K562 (cell line): ENCODE results near the gene NASP. TPM values are rescaled to one million over a fixed set of nuclear protein-coding genes. Genes with fewer than 3 reads are reported as not detected.

Source experiments
- ATAC-seq: fragments of 200-7000 bp; cut with Tn5 transposase; 3 replicates; pipeline ENCODE4 v1.9.1; 2020; ENCODE audit warnings: moderate library complexity
- BruUV-seq: library from RNA; stranded (reverse); fragments of 400-500 nt; replicated peaks from 2 replicates; lab custom pipeline; 2021; lab: Mats Ljungman, UMichigan
- CTCF ChIA-PET: fragments of 300-600 bp; formaldehyde crosslinking; extraction: SDS; loops from one replicate; lab custom pipeline; 2021; ENCODE audit warnings: low intra/inter-chr PET ratio; lab: Yijun Ruan, JAX
- POLR2A ChIA-PET: fragments of 300-600, 350-650 bp; sonication (Branson Sonifier 250); formaldehyde crosslinking; extraction: SDS; loops from one replicate; lab custom pipeline; 2021; ENCODE audit warnings: antibody characterized with exemption, inconsistent platforms; lab: Yijun Ruan, JAX
- DNase-seq, 4 experiments: peaks; one replicate each; pipeline versions ENCODE4 v3.0.0 to v3.0.0-alpha.2; 2011 to 2018; ENCODE audit warnings: low spot score in 3 of 4, mixed read lengths in 3 of 4; ENCODE audit errors: extremely low read depth in 1 of 4
- FAIRE-seq: peaks from 2 replicates; lab custom pipeline; 2011; peaks lifted over from hg19 to GRCh38; lab: Jason Lieb, UNC
- H2AFZ ChIP-seq: 2 replicates; pipeline ENCODE4 v1.6.0; 2011; ENCODE audit warnings: low read depth, low read length, control low read depth, inconsistent platforms
- H3K27ac ChIP-seq: fragments of 200-600 bp; 3 replicates; pipeline ENCODE4 v1.8.0; 2011; ENCODE audit warnings: low read depth, mild to moderate bottlenecking, control low read depth, inconsistent platforms, low read length, moderate library complexity, mixed read lengths; ENCODE audit errors: extremely low read depth
- H3K27me3 ChIP-seq, 2 experiments: fragments of 300-600 bp in 1 of 2; 2 replicates in 1 of 2; 3 replicates in 1 of 2; pipeline versions ENCODE4 v1.6.0 to v1.8.0; 2011; ENCODE audit warnings: inconsistent platforms in 2 of 2, low read length in 2 of 2, mild to moderate bottlenecking in 1 of 2, mixed read lengths in 1 of 2, moderate library complexity in 1 of 2; ENCODE audit not compliant: control insufficient read depth in 2 of 2, insufficient read depth in 2 of 2
- H3K36me3 ChIP-seq: fragments of 300-600 bp; 3 replicates; pipeline ENCODE4 v1.8.0; 2011; ENCODE audit warnings: mild to moderate bottlenecking, low read length, inconsistent platforms; ENCODE audit not compliant: control insufficient read depth, insufficient read depth
- H3K4me1 ChIP-seq, 2 experiments: fragments of 200-600 bp in 1 of 2; replicated peaks in 1 of 2; 2 replicates in 1 of 2; 3 replicates in 1 of 2; pipeline versions ENCODE4 v1.5.1 to v1.8.0; 2011; ENCODE audit warnings: inconsistent platforms in 2 of 2, low read length in 2 of 2, mild to moderate bottlenecking in 1 of 2, mixed read lengths in 1 of 2, moderate library complexity in 1 of 2; ENCODE audit not compliant: control insufficient read depth in 2 of 2, insufficient read depth in 2 of 2
- H3K4me2 ChIP-seq: 2 replicates; pipeline ENCODE4 v1.6.1; 2011; ENCODE audit warnings: low read length, control low read depth, inconsistent platforms, mixed read lengths; ENCODE audit not compliant: insufficient read depth
- H3K4me3 ChIP-seq: fragments of 200-600 bp; sonication (generic), shearing (Covaris generic); 2 replicates; pipeline ENCODE4 v1.5.1; 2016; ENCODE audit warnings: control low read depth, inconsistent platforms
- H3K79me2 ChIP-seq: fragments of 200-600 bp; 3 replicates; pipeline ENCODE4 v1.8.0; 2011; ENCODE audit warnings: low read length, inconsistent platforms; ENCODE audit not compliant: control insufficient read depth, insufficient read depth
- H3K9ac ChIP-seq, 2 experiments: 2 replicates each; pipeline versions ENCODE4 v1.6.0 to v1.6.1; 2011; ENCODE audit warnings: low read depth in 2 of 2, low read length in 2 of 2, control low read depth in 1 of 2, inconsistent platforms in 1 of 2, mild to moderate bottlenecking in 1 of 2, mixed read lengths in 1 of 2; ENCODE audit not compliant: insufficient read depth in 1 of 2
- H3K9me1 ChIP-seq: one replicate; pipeline ENCODE4 v1.6.0; 2011; ENCODE audit warnings: inconsistent platforms, mild to moderate bottlenecking, low read length, moderate library complexity; ENCODE audit not compliant: control insufficient read depth, insufficient read depth
- H3K9me3 ChIP-seq: replicated peaks from 2 replicates; pipeline ENCODE4 v1.5.1; 2011; ENCODE audit warnings: low read depth, low read length, inconsistent platforms; ENCODE audit not compliant: control insufficient read depth, insufficient read depth
- H4K20me1 ChIP-seq: replicated peaks from 2 replicates; pipeline ENCODE4 v1.6.1; 2011; ENCODE audit warnings: low read length, inconsistent platforms, mixed read lengths; ENCODE audit not compliant: control insufficient read depth, insufficient read depth
- ATF7 ChIP-seq: fragments of 450-650 bp; IDR thresholded peaks from 2 replicates; pipeline ENCODE4 v1.7.1; 2014; ENCODE audit warnings: mild to moderate bottlenecking, moderate library complexity
- EZH2 ChIP-seq: IDR thresholded peaks from 2 replicates; pipeline ENCODE4 v1.6.1; 2012; ENCODE audit warnings: low read depth, mild to moderate bottlenecking, inconsistent platforms, low read length, borderline replicate concordance
- MCM5 ChIP-seq: fragments of 450-650 bp; IDR thresholded peaks from 2 replicates; pipeline ENCODE4 v1.6.1; 2016; ENCODE audit warnings: low read depth
- NFATC3 ChIP-seq: fragments of 450-650 bp; IDR thresholded peaks from 2 replicates; pipeline ENCODE4 v1.6.1; 2017; ENCODE audit warnings: mild to moderate bottlenecking
- NFE2L1 ChIP-seq: fragments of 450-650 bp; IDR thresholded peaks from 2 replicates; pipeline ENCODE4 v1.6.1; 2016; ENCODE audit warnings: missing genetic modification characterization, low read depth, mild to moderate bottlenecking, missing compliant biosample characterization, moderate library complexity, borderline replicate concordance
- ZNF121 ChIP-seq: sonication (generic); formaldehyde crosslinking; conservative IDR thresholded peaks from 2 replicates; pipeline ENCODE4 v1.8.0; 2022; ENCODE audit warnings: missing genetic modification reagents
- ZNF274 ChIP-seq: IDR thresholded peaks from 2 replicates; pipeline ENCODE4 v1.6.1; 2011; ENCODE audit warnings: low read depth, mild to moderate bottlenecking, low read length, moderate library complexity, borderline replicate concordance
- WGBS: fragments of 100-300 bp; shearing (Covaris generic); methylation state at CpG from one replicate; pipeline ENCODE4 v1.1.6; 2016; ENCODE audit warnings: low coverage, mixed read lengths; ENCODE audit not compliant: insufficient coverage; ENCODE audit errors: missing lambda C conversion rate; 5-methylcytosine and 5-hydroxymethylcytosine counted together
- in situ Hi-C: fragments of 300-500 bp; cut with MboI; formaldehyde crosslinking; loops from 4 replicates; pipeline ENCODE4 v1.15.0; 2018; ENCODE audit warnings: inconsistent platforms, mixed read lengths
- intact Hi-C: fragments of 100-400 bp; cut with micrococcal nuclease; formaldehyde crosslinking; loops from 2 replicates; pipeline ENCODE4 v1.14.2; 2022
- polyA plus RNA-seq, 8 experiments: library from polyadenylated mRNA; depleted of rRNA in 4 of 8; stranded (reverse) in 5 of 8; unstranded in 3 of 8; fragments of >200 nt; fragmentation: Nextera tagmentation in 2 of 8; fragmentation: Illumina TruSeq in 1 of 8; extraction: Ambion mirVana in 2 of 8; extraction: Trizol in 1 of 8; gene quantifications; 2 replicates each; pipeline versions ENCODE4 v1.2.1 to v1.2.3, GENCODE V29; 2011 to 2014; ENCODE audit warnings: inconsistent platforms in 1 of 8, missing spikeins in 1 of 8
- total RNA-seq, 7 experiments: library from RNA; depleted of rRNA in 6 of 7; stranded (reverse); fragments of >200 nt in 6 of 7; fragmentation: Illumina TruSeq in 2 of 7; extraction: Trizol in 2 of 7; gene quantifications; 2 replicates each; pipeline versions ENCODE4 v1.2.1 to v1.2.3, GENCODE V29; 2011 to 2021; ENCODE audit warnings: low replicate concordance in 1 of 7
- TF ChIP-seq, protein P1 (sequence below): fragments of 200-600 bp; sonication (generic); IDR thresholded peaks from one replicate; pipeline ENCODE4 v1.6.1; 2012; ENCODE audit warnings: mild to moderate bottlenecking, low read depth, low read length, inconsistent platforms

NASP gene
- total and polyA plus RNA-seq, 9 of the 15 experiments (the other 6 are each of a cell fraction or from before 2014, with no cell fraction given), result 199 to 578 (median 419) TPM

DNA sequence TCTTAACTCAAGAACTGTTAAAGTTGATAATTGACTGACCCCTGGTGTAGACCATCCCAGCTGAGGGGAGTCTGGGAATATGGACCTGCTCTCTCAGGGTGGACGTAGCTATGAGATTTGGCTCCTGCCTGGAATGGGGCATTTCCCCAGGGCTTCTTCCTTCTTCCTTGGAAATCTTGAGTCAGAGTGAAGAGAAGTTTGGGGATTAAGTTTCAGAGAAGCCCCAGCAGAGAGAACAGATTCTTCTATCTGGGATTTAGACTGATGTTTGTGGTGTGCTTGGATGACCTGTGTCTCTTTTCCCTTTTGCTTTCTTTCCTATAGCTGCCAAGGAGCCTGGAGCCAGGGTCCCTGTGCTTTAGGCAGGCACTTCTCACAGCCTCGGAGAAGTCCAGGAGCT, 20.0 kb upstream of the NASP start:
- Histone ChIP-seq H3K9me3 (no peaks in the 10 kb centered on the region), H3K4me3 (no peak overlapping the region), H3K4me1 (peaks cover 3 to 7% of the 10 kb centered on the region in 2 experiments; a peak in 3 of 5 replicates), H3K9me1 (no peaks in the 10 kb centered on the region), H3K4me2 (no peak overlapping the region), H2AFZ (no peak overlapping the region), H3K9ac (peak overlapping the region in 1 of 2 experiments; percentile 81; a peak in 2 of 4 replicates), H3K79me2 (peaks cover 18% of the 10 kb centered on the region; the same call in 1 of the 3 replicates), H3K36me3 (peaks cover 82% of the 10 kb centered on the region), H3K27me3 (no peaks in the 10 kb centered on the region), H3K27ac (no peak overlapping the region), H4K20me1 (peaks cover 4% of the 10 kb centered on the region; the same call in 1 of the 2 replicates)
- POLR2A ChIA-PET, result interaction anchor here (0.7 to 10.3 kb wide), 7 partner anchors 11 to 45 kb away, joined by 4 to 135 read pairs (median 5); partner anchors contain the start of genes AKR1A1, NASP and PRDX1
- FAIRE-seq (no peak), DNase-seq (no peak), ATAC-seq (no peak)
- in situ Hi-C loops (no loop called here), intact Hi-C loops (no loop called here)
- WGBS, result 100% methylated on average over 2 of the region's 2 CpGs
- TF ChIP-seq ATF7, result no peak
- no peak for TF ChIP-seq ZNF274
- no peak for TF ChIP-seq NFATC3
- no peak for TF ChIP-seq NFE2L1 (tag)
- no peak for TF ChIP-seq ZNF121 (CRISPR knock-in tag)
- no peak for TF ChIP-seq MCM5
- TF ChIP-seq, protein P1, sequence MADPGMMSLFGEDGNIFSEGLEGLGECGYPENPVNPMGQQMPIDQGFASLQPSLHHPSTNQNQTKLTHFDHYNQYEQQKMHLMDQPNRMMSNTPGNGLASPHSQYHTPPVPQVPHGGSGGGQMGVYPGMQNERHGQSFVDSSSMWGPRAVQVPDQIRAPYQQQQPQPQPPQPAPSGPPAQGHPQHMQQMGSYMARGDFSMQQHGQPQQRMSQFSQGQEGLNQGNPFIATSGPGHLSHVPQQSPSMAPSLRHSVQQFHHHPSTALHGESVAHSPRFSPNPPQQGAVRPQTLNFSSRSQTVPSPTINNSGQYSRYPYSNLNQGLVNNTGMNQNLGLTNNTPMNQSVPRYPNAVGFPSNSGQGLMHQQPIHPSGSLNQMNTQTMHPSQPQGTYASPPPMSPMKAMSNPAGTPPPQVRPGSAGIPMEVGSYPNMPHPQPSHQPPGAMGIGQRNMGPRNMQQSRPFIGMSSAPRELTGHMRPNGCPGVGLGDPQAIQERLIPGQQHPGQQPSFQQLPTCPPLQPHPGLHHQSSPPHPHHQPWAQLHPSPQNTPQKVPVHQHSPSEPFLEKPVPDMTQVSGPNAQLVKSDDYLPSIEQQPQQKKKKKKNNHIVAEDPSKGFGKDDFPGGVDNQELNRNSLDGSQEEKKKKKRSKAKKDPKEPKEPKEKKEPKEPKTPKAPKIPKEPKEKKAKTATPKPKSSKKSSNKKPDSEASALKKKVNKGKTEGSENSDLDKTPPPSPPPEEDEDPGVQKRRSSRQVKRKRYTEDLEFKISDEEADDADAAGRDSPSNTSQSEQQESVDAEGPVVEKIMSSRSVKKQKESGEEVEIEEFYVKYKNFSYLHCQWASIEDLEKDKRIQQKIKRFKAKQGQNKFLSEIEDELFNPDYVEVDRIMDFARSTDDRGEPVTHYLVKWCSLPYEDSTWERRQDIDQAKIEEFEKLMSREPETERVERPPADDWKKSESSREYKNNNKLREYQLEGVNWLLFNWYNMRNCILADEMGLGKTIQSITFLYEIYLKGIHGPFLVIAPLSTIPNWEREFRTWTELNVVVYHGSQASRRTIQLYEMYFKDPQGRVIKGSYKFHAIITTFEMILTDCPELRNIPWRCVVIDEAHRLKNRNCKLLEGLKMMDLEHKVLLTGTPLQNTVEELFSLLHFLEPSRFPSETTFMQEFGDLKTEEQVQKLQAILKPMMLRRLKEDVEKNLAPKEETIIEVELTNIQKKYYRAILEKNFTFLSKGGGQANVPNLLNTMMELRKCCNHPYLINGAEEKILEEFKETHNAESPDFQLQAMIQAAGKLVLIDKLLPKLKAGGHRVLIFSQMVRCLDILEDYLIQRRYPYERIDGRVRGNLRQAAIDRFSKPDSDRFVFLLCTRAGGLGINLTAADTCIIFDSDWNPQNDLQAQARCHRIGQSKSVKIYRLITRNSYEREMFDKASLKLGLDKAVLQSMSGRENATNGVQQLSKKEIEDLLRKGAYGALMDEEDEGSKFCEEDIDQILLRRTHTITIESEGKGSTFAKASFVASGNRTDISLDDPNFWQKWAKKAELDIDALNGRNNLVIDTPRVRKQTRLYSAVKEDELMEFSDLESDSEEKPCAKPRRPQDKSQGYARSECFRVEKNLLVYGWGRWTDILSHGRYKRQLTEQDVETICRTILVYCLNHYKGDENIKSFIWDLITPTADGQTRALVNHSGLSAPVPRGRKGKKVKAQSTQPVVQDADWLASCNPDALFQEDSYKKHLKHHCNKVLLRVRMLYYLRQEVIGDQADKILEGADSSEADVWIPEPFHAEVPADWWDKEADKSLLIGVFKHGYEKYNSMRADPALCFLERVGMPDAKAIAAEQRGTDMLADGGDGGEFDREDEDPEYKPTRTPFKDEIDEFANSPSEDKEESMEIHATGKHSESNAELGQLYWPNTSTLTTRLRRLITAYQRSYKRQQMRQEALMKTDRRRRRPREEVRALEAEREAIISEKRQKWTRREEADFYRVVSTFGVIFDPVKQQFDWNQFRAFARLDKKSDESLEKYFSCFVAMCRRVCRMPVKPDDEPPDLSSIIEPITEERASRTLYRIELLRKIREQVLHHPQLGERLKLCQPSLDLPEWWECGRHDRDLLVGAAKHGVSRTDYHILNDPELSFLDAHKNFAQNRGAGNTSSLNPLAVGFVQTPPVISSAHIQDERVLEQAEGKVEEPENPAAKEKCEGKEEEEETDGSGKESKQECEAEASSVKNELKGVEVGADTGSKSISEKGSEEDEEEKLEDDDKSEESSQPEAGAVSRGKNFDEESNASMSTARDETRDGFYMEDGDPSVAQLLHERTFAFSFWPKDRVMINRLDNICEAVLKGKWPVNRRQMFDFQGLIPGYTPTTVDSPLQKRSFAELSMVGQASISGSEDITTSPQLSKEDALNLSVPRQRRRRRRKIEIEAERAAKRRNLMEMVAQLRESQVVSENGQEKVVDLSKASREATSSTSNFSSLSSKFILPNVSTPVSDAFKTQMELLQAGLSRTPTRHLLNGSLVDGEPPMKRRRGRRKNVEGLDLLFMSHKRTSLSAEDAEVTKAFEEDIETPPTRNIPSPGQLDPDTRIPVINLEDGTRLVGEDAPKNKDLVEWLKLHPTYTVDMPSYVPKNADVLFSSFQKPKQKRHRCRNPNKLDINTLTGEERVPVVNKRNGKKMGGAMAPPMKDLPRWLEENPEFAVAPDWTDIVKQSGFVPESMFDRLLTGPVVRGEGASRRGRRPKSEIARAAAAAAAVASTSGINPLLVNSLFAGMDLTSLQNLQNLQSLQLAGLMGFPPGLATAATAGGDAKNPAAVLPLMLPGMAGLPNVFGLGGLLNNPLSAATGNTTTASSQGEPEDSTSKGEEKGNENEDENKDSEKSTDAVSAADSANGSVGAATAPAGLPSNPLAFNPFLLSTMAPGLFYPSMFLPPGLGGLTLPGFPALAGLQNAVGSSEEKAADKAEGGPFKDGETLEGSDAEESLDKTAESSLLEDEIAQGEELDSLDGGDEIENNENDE, result no peak
- no peak for TF ChIP-seq EZH2
- CTCF ChIA-PET, result interaction anchor here (0.6 kb wide), 1 partner anchor 28 kb away, joined by 3 read pairs; no protein-coding TSS in a partner anchor
- no TSS peak for BruUV-seq
